GM12878 (cell line): ENCODE results near the gene SGMS1. TPM values are rescaled to one million over a fixed set of nuclear protein-coding genes. Genes with fewer than 3 reads are reported as not detected.

Experiments
- ATAC-seq: fragments of 200-7000 bp; cut with Tn5 transposase; 3 replicates; pipeline ENCODE4 v1.9.1; 2020; ENCODE audit warnings: mild to moderate bottlenecking, moderate library complexity
- BruUV-seq: library from RNA; stranded (reverse); fragments of 400-500 nt; replicated peaks from 2 replicates; lab custom pipeline; 2021; lab: Mats Ljungman, UMichigan
- CTCF ChIA-PET: fragments of 300-600 bp; sonication (Branson Sonifier 250); formaldehyde crosslinking; extraction: SDS; loops from one replicate; lab custom pipeline; 2021; ENCODE audit warnings: inconsistent platforms; lab: Yijun Ruan, JAX
- POLR2A ChIA-PET: fragments of 350-600 bp; formaldehyde crosslinking; extraction: SDS; loops from one replicate; lab custom pipeline; 2021; ENCODE audit warnings: inconsistent platforms; lab: Charles Lee
- RAD21 ChIA-PET: fragments of 300-600 bp; sonication (Branson Sonifier 250); formaldehyde crosslinking; loops from one replicate; lab custom pipeline; 2023; ENCODE audit warnings: antibody characterized with exemption; ENCODE audit not compliant: unreplicated experiment; lab: Charles Lee
- SMC1A ChIA-PET: fragments of 300-600 bp; sonication (Branson Sonifier 250); formaldehyde crosslinking; loops from one replicate; lab custom pipeline; 2023; ENCODE audit not compliant: unreplicated experiment, uncharacterized antibody; lab: Charles Lee
- DNase-seq: peaks from one replicate; pipeline ENCODE4 v3.0.0-alpha.2; 2011; ENCODE audit warnings: low read depth, low spot score
- FAIRE-seq: peaks from 3 replicates; lab custom pipeline; 2011; peaks lifted over from hg19 to GRCh38; lab: Jason Lieb, UNC
- H2AFZ ChIP-seq: 2 replicates; pipeline ENCODE4 v1.6.0; 2011; ENCODE audit warnings: low read depth, low read length, control low read depth; ENCODE audit not compliant: control insufficient read depth
- H3K27ac ChIP-seq: 2 replicates; pipeline ENCODE4 v1.5.1; 2011; ENCODE audit warnings: control low read depth; ENCODE audit not compliant: control insufficient read depth, insufficient read depth
- H3K27me3 ChIP-seq, 2 experiments: replicated peaks in 1 of 2; 2 replicates each; pipeline versions ENCODE4 v1.6.0 to v1.6.1; 2011; ENCODE audit warnings: low read length in 1 of 2; ENCODE audit not compliant: control insufficient read depth in 2 of 2, insufficient read depth in 2 of 2
- H3K36me3 ChIP-seq, 2 experiments: 2 replicates each; pipeline ENCODE4 v1.5.1; 2011; ENCODE audit warnings: low read length in 1 of 2; ENCODE audit not compliant: control insufficient read depth in 2 of 2, insufficient read depth in 2 of 2
- H3K4me1 ChIP-seq: 2 replicates; pipeline ENCODE4 v1.6.1; 2011; ENCODE audit warnings: mild to moderate bottlenecking, low read length, moderate library complexity, mixed read lengths; ENCODE audit not compliant: control insufficient read depth, insufficient read depth
- H3K4me2 ChIP-seq: 2 replicates; pipeline ENCODE4 v1.6.0; 2011; ENCODE audit warnings: control low read depth; ENCODE audit not compliant: control insufficient read depth, insufficient read depth
- H3K4me3 ChIP-seq: fragments of 200-600 bp; sonication (generic); 2 replicates; pipeline ENCODE4 v1.5.1; 2016
- H3K79me2 ChIP-seq: 2 replicates; pipeline ENCODE4 v1.6.0; 2011; ENCODE audit warnings: low read length; ENCODE audit not compliant: control insufficient read depth, insufficient read depth
- H3K9ac ChIP-seq: 2 replicates; pipeline ENCODE4 v1.8.0; 2011; ENCODE audit warnings: low read length, control low read depth, mixed read lengths; ENCODE audit not compliant: control insufficient read depth, insufficient read depth
- H3K9me3 ChIP-seq: replicated peaks from 3 replicates; pipeline ENCODE4 v1.5.1; 2011; ENCODE audit warnings: mild to moderate bottlenecking, low read length; ENCODE audit not compliant: control insufficient read depth, insufficient read depth
- H4K20me1 ChIP-seq: 2 replicates; pipeline ENCODE4 v1.6.0; 2011; ENCODE audit not compliant: control insufficient read depth, insufficient read depth
- CBX5 ChIP-seq: sonication (generic); IDR thresholded peaks from 2 replicates; pipeline ENCODE4 v1.6.1; 2016; ENCODE audit warnings: low read depth, moderate library complexity, mild to moderate bottlenecking, inconsistent platforms
- JUND ChIP-seq: IDR thresholded peaks from 2 replicates; pipeline ENCODE4 v1.6.1; 2012; ENCODE audit warnings: low read depth, mild to moderate bottlenecking, low read length, improper control_type of control experiment, moderate library complexity
- MTA3 ChIP-seq: IDR thresholded peaks from 2 replicates; pipeline ENCODE4 v1.6.1; 2012; ENCODE audit warnings: low read length, inconsistent platforms, borderline replicate concordance
- NFYA ChIP-seq: IDR thresholded peaks from 2 replicates; pipeline ENCODE4 v1.6.1; 2011; ENCODE audit warnings: low read depth, mild to moderate bottlenecking, low read length, improper control_type of control experiment, borderline replicate concordance
- POU2F2 ChIP-seq: IDR thresholded peaks from 3 replicates; pipeline ENCODE4 v1.6.1; 2011; ENCODE audit warnings: low read depth, mild to moderate bottlenecking, low read length, borderline replicate concordance
- SIN3A ChIP-seq: IDR thresholded peaks from 2 replicates; pipeline ENCODE4 v1.6.1; 2012; ENCODE audit warnings: low read depth, low read length, improper control_type of control experiment
- SUPT20H ChIP-seq: IDR thresholded peaks from 2 replicates; pipeline ENCODE4 v1.6.1; 2011; ENCODE audit warnings: low read depth, mild to moderate bottlenecking, low read length, moderate library complexity, borderline replicate concordance; ENCODE audit not compliant: control insufficient read depth
- TBL1XR1 ChIP-seq: IDR thresholded peaks from 2 replicates; pipeline ENCODE4 v1.6.1; 2012; ENCODE audit warnings: low read depth, low read length, improper control_type of control experiment
- TCF12 ChIP-seq: IDR thresholded peaks from 2 replicates; pipeline ENCODE4 v1.6.1; 2011; ENCODE audit warnings: low read depth, mild to moderate bottlenecking, low read length
- TCF3 ChIP-seq: IDR thresholded peaks from 2 replicates; pipeline ENCODE4 v1.6.1; 2012; ENCODE audit warnings: low read depth, mild to moderate bottlenecking, low read length, borderline replicate concordance; ENCODE audit not compliant: insufficient read depth
- WGBS: methylation state at CpG from one replicate; pipeline ENCODE4 v1.1.6; 2016; ENCODE audit warnings: low lambda C conversion rate; ENCODE audit not compliant: insufficient replicate concordance, insufficient coverage; ENCODE audit errors: missing lambda C conversion rate; 5-methylcytosine and 5-hydroxymethylcytosine counted together
- in situ Hi-C: fragments of 300-500 bp; cut with MboI; formaldehyde crosslinking; loops from 9 replicates; pipeline ENCODE4 v1.14.3; 2018; ENCODE audit warnings: mixed read lengths
- intact Hi-C: fragments of 100-400 bp; cut with micrococcal nuclease; formaldehyde crosslinking; loops from one replicate; pipeline ENCODE4 v1.14.2; 2022; ENCODE audit not compliant: unreplicated experiment
- polyA plus RNA-seq, 11 experiments: library from polyadenylated mRNA; depleted of rRNA in 4 of 11; unstranded in 6 of 11; stranded (reverse) in 5 of 11; fragments of >200 nt; fragmentation: Nextera tagmentation in 4 of 11; fragmentation: Illumina TruSeq in 1 of 11; extraction: Ambion mirVana in 4 of 11; extraction: Trizol in 1 of 11; gene quantifications; 1 replicate in 1 of 11; 2 replicates in 10 of 11; pipeline versions ENCODE4 v1.2.1 to v1.2.3, GENCODE V29; 2011 to 2016; ENCODE audit warnings: inconsistent platforms in 2 of 11, missing spikeins in 2 of 11, low read depth in 1 of 11
- total RNA-seq, 4 experiments: library from RNA; depleted of rRNA in 3 of 4; stranded (reverse); fragments of >200 nt in 3 of 4; fragmentation: Illumina TruSeq in 1 of 4; extraction: Trizol in 1 of 4; gene quantifications; 2 replicates each; pipeline versions ENCODE4 v1.2.1 to v1.2.3, GENCODE V29; 2013 to 2021
- TF ChIP-seq, protein P1 (sequence below): fragments of 450-650 bp; IDR thresholded peaks from 2 replicates; pipeline ENCODE4 v1.6.1; 2017; ENCODE audit warnings: mild to moderate bottlenecking, moderate library complexity
- TF ChIP-seq, protein P2 (sequence below): IDR thresholded peaks from 2 replicates; pipeline ENCODE4 v1.6.1; 2012; ENCODE audit warnings: low read length, inconsistent platforms

Gene SGMS1
- total and polyA plus RNA-seq, 10 of the 15 experiments (the other 5 are each of a cell fraction or from before 2014, with no cell fraction given): 1.4 to 14.5 (median 4.9) TPM

DNA sequence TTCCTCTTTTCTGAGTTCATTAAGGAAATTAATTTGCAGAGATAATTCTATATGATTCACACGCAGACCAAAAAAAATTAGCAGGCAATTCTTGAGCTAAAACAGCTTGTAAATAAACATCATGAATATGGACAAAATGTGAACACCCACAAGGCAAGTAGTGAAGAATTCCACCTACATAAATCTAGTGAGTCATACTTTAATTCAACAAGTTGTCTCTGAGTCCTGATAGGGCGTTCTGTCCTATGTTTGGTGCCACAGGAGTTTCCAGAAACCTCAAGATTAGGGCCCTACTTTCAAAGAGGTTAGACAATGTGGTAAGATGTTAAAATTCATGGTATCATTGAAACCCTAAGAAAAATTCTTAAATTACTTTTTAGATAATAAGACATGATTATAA, 122.3 kb downstream of the SGMS1 start:
- peaks cover 36% of the 10 kb centered on the region for H3K4me1 ChIP-seq
- CTCF ChIA-PET: interaction anchor here (1.0 kb wide), 1 partner anchor 123 kb away, joined by 4 read pairs; no protein-coding TSS in a partner anchor
- no TSS peak for BruUV-seq
- FAIRE-seq: no peak
- ATAC-seq: no peak
- intact Hi-C loops: no loop called here
- SMC1A ChIA-PET: interaction anchor here (0.7 to 1.9 kb wide), 4 partner anchors 11 to 208 kb away, joined by 4 to 8 read pairs (median 4); no protein-coding TSS in a partner anchor
- H3K27me3 ChIP-seq: no peaks in the 10 kb centered on the region
- peaks cover 8% of the 10 kb centered on the region for H3K79me2 ChIP-seq
- no peaks in the 10 kb centered on the region for H4K20me1 ChIP-seq
- no peak overlapping the region for H3K4me3 ChIP-seq
- no peak overlapping the region; the same call in 1 of the 2 replicates for H3K27ac ChIP-seq
- no peak overlapping the region for H3K9ac ChIP-seq
- TF ChIP-seq POU2F2 (no peak), TCF12 (no peak), MTA3 (no peak), JUND (no peak), CBX5 (no peak), TBL1XR1 (no peak), TCF3 (no peak), SUPT20H (no peak), NFYA (no peak), SIN3A (no peak)
- TF ChIP-seq, protein P1, sequence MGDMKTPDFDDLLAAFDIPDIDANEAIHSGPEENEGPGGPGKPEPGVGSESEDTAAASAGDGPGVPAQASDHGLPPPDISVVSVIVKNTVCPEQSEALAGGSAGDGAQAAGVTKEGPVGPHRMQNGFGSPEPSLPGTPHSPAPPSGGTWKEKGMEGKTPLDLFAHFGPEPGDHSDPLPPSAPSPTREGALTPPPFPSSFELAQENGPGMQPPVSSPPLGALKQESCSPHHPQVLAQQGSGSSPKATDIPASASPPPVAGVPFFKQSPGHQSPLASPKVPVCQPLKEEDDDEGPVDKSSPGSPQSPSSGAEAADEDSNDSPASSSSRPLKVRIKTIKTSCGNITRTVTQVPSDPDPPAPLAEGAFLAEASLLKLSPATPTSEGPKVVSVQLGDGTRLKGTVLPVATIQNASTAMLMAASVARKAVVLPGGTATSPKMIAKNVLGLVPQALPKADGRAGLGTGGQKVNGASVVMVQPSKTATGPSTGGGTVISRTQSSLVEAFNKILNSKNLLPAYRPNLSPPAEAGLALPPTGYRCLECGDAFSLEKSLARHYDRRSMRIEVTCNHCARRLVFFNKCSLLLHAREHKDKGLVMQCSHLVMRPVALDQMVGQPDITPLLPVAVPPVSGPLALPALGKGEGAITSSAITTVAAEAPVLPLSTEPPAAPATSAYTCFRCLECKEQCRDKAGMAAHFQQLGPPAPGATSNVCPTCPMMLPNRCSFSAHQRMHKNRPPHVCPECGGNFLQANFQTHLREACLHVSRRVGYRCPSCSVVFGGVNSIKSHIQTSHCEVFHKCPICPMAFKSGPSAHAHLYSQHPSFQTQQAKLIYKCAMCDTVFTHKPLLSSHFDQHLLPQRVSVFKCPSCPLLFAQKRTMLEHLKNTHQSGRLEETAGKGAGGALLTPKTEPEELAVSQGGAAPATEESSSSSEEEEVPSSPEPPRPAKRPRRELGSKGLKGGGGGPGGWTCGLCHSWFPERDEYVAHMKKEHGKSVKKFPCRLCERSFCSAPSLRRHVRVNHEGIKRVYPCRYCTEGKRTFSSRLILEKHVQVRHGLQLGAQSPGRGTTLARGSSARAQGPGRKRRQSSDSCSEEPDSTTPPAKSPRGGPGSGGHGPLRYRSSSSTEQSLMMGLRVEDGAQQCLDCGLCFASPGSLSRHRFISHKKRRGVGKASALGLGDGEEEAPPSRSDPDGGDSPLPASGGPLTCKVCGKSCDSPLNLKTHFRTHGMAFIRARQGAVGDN: no peak
- TF ChIP-seq, protein P2, sequence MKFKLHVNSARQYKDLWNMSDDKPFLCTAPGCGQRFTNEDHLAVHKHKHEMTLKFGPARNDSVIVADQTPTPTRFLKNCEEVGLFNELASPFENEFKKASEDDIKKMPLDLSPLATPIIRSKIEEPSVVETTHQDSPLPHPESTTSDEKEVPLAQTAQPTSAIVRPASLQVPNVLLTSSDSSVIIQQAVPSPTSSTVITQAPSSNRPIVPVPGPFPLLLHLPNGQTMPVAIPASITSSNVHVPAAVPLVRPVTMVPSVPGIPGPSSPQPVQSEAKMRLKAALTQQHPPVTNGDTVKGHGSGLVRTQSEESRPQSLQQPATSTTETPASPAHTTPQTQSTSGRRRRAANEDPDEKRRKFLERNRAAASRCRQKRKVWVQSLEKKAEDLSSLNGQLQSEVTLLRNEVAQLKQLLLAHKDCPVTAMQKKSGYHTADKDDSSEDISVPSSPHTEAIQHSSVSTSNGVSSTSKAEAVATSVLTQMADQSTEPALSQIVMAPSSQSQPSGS: no peak
- in situ Hi-C loops: no loop called here
- POLR2A ChIA-PET: interaction anchor here (0.6 to 2.3 kb wide), 7 partner anchors 11 to 143 kb away, joined by 3 to 8 read pairs (median 3); no protein-coding TSS in a partner anchor
- no peaks in the 10 kb centered on the region for H3K9me3 ChIP-seq
- H3K36me3 ChIP-seq: no peaks in the 10 kb centered on the region
- no peak overlapping the region for H2AFZ ChIP-seq
- WGBS: 93% methylated on average over 2 of the region's 2 CpGs
- no peak for DNase-seq
- RAD21 ChIA-PET: interaction anchor here (0.8 to 1.2 kb wide), 6 partner anchors 11 to 120 kb away, joined by 3 to 5 read pairs (median 4); no protein-coding TSS in a partner anchor
- no peak overlapping the region for H3K4me2 ChIP-seq
